Measurements from ENCODE around the gene SAFB.

DNA sequence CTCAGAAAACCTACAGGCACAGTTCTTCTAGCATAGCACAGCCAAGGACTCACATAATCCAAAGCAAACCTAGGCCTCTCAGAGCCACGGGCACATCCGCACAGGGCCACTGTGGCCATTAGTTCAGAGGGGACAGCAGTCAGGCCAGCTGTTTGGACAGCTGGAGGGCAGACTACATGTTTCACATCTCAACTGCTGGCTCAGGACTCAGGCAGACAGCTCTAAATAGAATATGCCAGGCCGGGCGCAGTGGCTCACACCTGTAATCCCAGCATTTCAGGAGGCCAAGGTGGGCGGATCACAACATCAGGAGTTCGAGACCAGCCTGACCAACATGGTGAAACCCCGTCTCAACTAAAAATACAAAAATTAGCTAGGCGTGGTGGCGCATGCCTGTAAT is 27.1 kb upstream of the SAFB start:
- TF ChIP-seq, protein P1, sequence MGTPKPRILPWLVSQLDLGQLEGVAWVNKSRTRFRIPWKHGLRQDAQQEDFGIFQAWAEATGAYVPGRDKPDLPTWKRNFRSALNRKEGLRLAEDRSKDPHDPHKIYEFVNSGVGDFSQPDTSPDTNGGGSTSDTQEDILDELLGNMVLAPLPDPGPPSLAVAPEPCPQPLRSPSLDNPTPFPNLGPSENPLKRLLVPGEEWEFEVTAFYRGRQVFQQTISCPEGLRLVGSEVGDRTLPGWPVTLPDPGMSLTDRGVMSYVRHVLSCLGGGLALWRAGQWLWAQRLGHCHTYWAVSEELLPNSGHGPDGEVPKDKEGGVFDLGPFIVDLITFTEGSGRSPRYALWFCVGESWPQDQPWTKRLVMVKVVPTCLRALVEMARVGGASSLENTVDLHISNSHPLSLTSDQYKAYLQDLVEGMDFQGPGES (IDR thresholded peaks at IDR 0.05; ENCODE audit: low read depth, low read length): no peak
- no peak for TF ChIP-seq CTCF (IDR thresholded peaks at IDR 0.05)
- no peak for TF ChIP-seq EZH2phosphoT487 (IDR thresholded peaks at IDR 0.05; ENCODE audit: borderline replicate concordance, low read depth)
- no peak for TF ChIP-seq POLR2AphosphoS5 (IDR thresholded peaks at IDR 0.05; ENCODE audit: low read depth, low read length)
- no peak for TF ChIP-seq TCF12 (IDR thresholded peaks at IDR 0.05)
- TF ChIP-seq, protein P2, sequence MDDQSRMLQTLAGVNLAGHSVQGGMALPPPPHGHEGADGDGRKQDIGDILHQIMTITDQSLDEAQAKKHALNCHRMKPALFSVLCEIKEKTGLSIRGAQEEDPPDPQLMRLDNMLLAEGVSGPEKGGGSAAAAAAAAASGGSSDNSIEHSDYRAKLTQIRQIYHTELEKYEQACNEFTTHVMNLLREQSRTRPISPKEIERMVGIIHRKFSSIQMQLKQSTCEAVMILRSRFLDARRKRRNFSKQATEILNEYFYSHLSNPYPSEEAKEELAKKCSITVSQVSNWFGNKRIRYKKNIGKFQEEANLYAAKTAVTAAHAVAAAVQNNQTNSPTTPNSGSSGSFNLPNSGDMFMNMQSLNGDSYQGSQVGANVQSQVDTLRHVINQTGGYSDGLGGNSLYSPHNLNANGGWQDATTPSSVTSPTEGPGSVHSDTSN (IDR thresholded peaks at IDR 0.05): no peak
- no peak for TF ChIP-seq CHD2 (IDR thresholded peaks at IDR 0.05; ENCODE audit: low read length, partially characterized antibody)
- TF ChIP-seq USF1 (IDR thresholded peaks at IDR 0.05; ENCODE audit: borderline replicate concordance, low read depth): no peak
- TF ChIP-seq USF2 (IDR thresholded peaks at IDR 0.05; ENCODE audit: borderline replicate concordance, low read depth, low read length): no peak
- TF ChIP-seq NFIC (IDR thresholded peaks at IDR 0.05; ENCODE audit: borderline replicate concordance): no peak
